ENCODE data around the gene SLC25A6.
"Not testable (repeated sequence)": the region's sequence is repeated elsewhere in the genome, so short reads cannot be mapped to it uniquely, and the experiment has no call there.

The SLC25A6 gene

GRCh38 chrX:1407035-1407434 is 15.1 kb upstream of the SLC25A6 start:
- TF ChIP-seq CTCF (conservative IDR thresholded peaks at IDR 0.05; ENCODE audit: low read depth, low read length), result no peak
- H3K36me3 ChIP-seq (ENCODE audit: insufficient read depth), result no peaks in the 10 kb centered on the region

GRCh38 chrX:1405769-1406168 is 13.9 kb upstream of the SLC25A6 start:
- H3K79me2 ChIP-seq (ENCODE audit: insufficient read depth, low read depth); H3K4me1 ChIP-seq (ENCODE audit: low read depth, poor library complexity, severe bottlenecking); H3K4me2 ChIP-seq; H3K4me3 ChIP-seq (IDR thresholded peaks at IDR 0.05; ENCODE audit: insufficient read depth, low read depth, low read length); H3K36me3 ChIP-seq (ENCODE audit: insufficient read depth); H4K20me1 ChIP-seq (ENCODE audit: insufficient read depth); H3K27ac ChIP-seq; H3K9ac ChIP-seq; H2AFZ ChIP-seq (ENCODE audit: low read depth); H3K27me3 ChIP-seq (ENCODE audit: insufficient read depth, low read depth): not testable (repeated sequence)

More at GRCh38 chrX:1407035-1407434, 15.1 kb upstream of the SLC25A6 start:
- H3K4me2 ChIP-seq, result no peak overlapping the region
- H3K9ac ChIP-seq, result no peak overlapping the region
- no peaks in the 10 kb centered on the region for H3K27me3 ChIP-seq (ENCODE audit: insufficient read depth, low read depth)
- H3K27ac ChIP-seq, result no peak overlapping the region
- H3K79me2 ChIP-seq (ENCODE audit: insufficient read depth, low read depth), result no peaks in the 10 kb centered on the region
- no peaks in the 10 kb centered on the region for H4K20me1 ChIP-seq (ENCODE audit: insufficient read depth)
- H3K4me1 ChIP-seq (ENCODE audit: low read depth, poor library complexity, severe bottlenecking), result no peaks in the 10 kb centered on the region
- H2AFZ ChIP-seq (ENCODE audit: low read depth), result no peak overlapping the region
- no peak overlapping the region for H3K4me3 ChIP-seq (IDR thresholded peaks at IDR 0.05; ENCODE audit: insufficient read depth, low read depth, low read length)

GRCh38 chrX:1403867-1404266 is 12.0 kb upstream of the SLC25A6 start:
- H3K27ac ChIP-seq; H3K36me3 ChIP-seq (ENCODE audit: insufficient read depth): not testable (repeated sequence)

GRCh38 chrX:1403228-1403627 is 11.3 kb upstream of the SLC25A6 start:
- no peaks in the 10 kb centered on the region for H4K20me1 ChIP-seq (ENCODE audit: insufficient read depth)
- H3K4me3 ChIP-seq (IDR thresholded peaks at IDR 0.05; ENCODE audit: insufficient read depth, low read depth, low read length), result no peak overlapping the region
- no peak overlapping the region for H3K9ac ChIP-seq
- H3K4me2 ChIP-seq, result no peak overlapping the region
- H3K4me1 ChIP-seq (ENCODE audit: low read depth, poor library complexity, severe bottlenecking), result no peaks in the 10 kb centered on the region
- no peak overlapping the region for H2AFZ ChIP-seq (ENCODE audit: low read depth)
- no peaks in the 10 kb centered on the region for H3K27me3 ChIP-seq (ENCODE audit: insufficient read depth, low read depth)
- no peaks in the 10 kb centered on the region for H3K36me3 ChIP-seq (ENCODE audit: insufficient read depth)
- TF ChIP-seq CTCF (conservative IDR thresholded peaks at IDR 0.05; ENCODE audit: low read depth, low read length), result no peak
- H3K27ac ChIP-seq, result no peak overlapping the region
- no peaks in the 10 kb centered on the region for H3K79me2 ChIP-seq (ENCODE audit: insufficient read depth, low read depth)

More at GRCh38 chrX:1403867-1404266, 12.0 kb upstream of the SLC25A6 start:
- not testable (repeated sequence) for H3K9ac ChIP-seq; H2AFZ ChIP-seq (ENCODE audit: low read depth); H4K20me1 ChIP-seq (ENCODE audit: insufficient read depth); H3K27me3 ChIP-seq (ENCODE audit: insufficient read depth, low read depth); H3K4me3 ChIP-seq (IDR thresholded peaks at IDR 0.05; ENCODE audit: insufficient read depth, low read depth, low read length); H3K4me1 ChIP-seq (ENCODE audit: low read depth, poor library complexity, severe bottlenecking); H3K79me2 ChIP-seq (ENCODE audit: insufficient read depth, low read depth); H3K4me2 ChIP-seq

GRCh38 chrX:1401611-1402430 is 9.9 kb upstream of the SLC25A6 start:
- Histone ChIP-seq H3K9ac (no peak overlapping the region), H3K36me3 (ENCODE audit: insufficient read depth) (no peaks in the 10 kb centered on the region), H3K27ac (no peak overlapping the region), H3K4me1 (ENCODE audit: low read depth, poor library complexity, severe bottlenecking) (no peaks in the 10 kb centered on the region), H3K4me3 (IDR thresholded peaks at IDR 0.05; ENCODE audit: insufficient read depth, low read depth, low read length) (no peak overlapping the region), H3K27me3 (ENCODE audit: insufficient read depth, low read depth) (no peaks in the 10 kb centered on the region), H4K20me1 (ENCODE audit: insufficient read depth) (no peaks in the 10 kb centered on the region), H3K79me2 (ENCODE audit: insufficient read depth, low read depth) (no peaks in the 10 kb centered on the region), H2AFZ (ENCODE audit: low read depth) (no peak overlapping the region), H3K4me2 (no peak overlapping the region)
- no peak for TF ChIP-seq CTCF (conservative IDR thresholded peaks at IDR 0.05; ENCODE audit: low read depth, low read length)
